Breast epithelium (tissue), 4 donors: ENCODE data around the gene AAGAB. TPM values are rescaled to one million over a fixed set of nuclear protein-coding genes. Genes with fewer than 3 reads are reported as not detected.
A peak's percentile ranks its signal among the peaks of the same experiment; 100 is the strongest.

Experiments used
- DNase-seq, 2 donors: peaks; one replicate each; pipeline ENCODE4 v3.0.0-alpha.2; 2019; ENCODE audit warnings: low spot score in 2 of 2
- H3K27ac ChIP-seq, 2 donors: fragments of 200-600 bp; sonication (generic) in 1 of 2; one replicate each; pipeline ENCODE4 v1.5.1; 2016 to 2019; ENCODE audit warnings: mild to moderate bottlenecking in 1 of 2
- H3K27me3 ChIP-seq, 2 donors: fragments of 200-600 bp; sonication (generic) in 1 of 2; one replicate each; pipeline versions ENCODE4 v1.5.1 to v1.6.0; 2017 to 2019; ENCODE audit warnings: control low read depth in 1 of 2, mild to moderate bottlenecking in 1 of 2
- H3K36me3 ChIP-seq: fragments of 200-600 bp; one replicate; pipeline ENCODE4 v1.5.1; 2019
- H3K4me1 ChIP-seq, 2 donors: fragments of 200-600 bp; sonication (generic); one replicate each; pipeline ENCODE4 v1.5.1; 2016 to 2019; ENCODE audit warnings: control low read depth in 1 of 2
- H3K4me3 ChIP-seq, 3 donors: fragments of 200-600 bp; sonication (generic); 1 replicate in 2 of 3; 2 replicates in 1 of 3; pipeline ENCODE4 v1.5.1; 2016 to 2019; ENCODE audit warnings: mild to moderate bottlenecking in 3 of 3, moderate library complexity in 2 of 3
- H3K9me3 ChIP-seq, 2 donors: fragments of 200-600 bp; sonication (generic) in 1 of 2; one replicate each; pipeline ENCODE4 v1.5.1; 2016 to 2019; ENCODE audit warnings: control low read depth in 1 of 2
- POLR2A ChIP-seq: fragments of 450-650 bp; IDR thresholded peaks from one replicate; pipeline ENCODE4 v1.6.1; 2016; ENCODE audit warnings: antibody characterized with exemption, mild to moderate bottlenecking, moderate library complexity
- POLR2AphosphoS5 ChIP-seq, 3 donors: sonication (generic); formaldehyde crosslinking; IDR thresholded peaks; one replicate each; pipeline ENCODE4 v1.6.1; 2017; ENCODE audit warnings: antibody characterized with exemption in 3 of 3
- intact Hi-C: fragments of 100-400 bp; cut with DNase I; formaldehyde crosslinking; loops from one replicate; pipeline ENCODE4 v1.15.1; 2023; ENCODE audit warnings: low total_unique reads
- total RNA-seq, 3 donors: library from RNA; depleted of rRNA; stranded (reverse); fragments of >200 nt; gene quantifications; one replicate each; pipeline ENCODE4 v1.1.0, GENCODE V29; 2016
- TF ChIP-seq, protein P1 (sequence below), 3 donors: fragments of 450-650 bp; IDR thresholded peaks; one replicate each; pipeline ENCODE4 v1.5.1; 2016 to 2017; ENCODE audit warnings: antibody characterized with exemption in 3 of 3, mild to moderate bottlenecking in 3 of 3, moderate library complexity in 3 of 3

AAGAB gene
- total RNA-seq, 3 donors from 2014 or later = 23.2 to 49.8 (median 46.5) TPM

DNA sequence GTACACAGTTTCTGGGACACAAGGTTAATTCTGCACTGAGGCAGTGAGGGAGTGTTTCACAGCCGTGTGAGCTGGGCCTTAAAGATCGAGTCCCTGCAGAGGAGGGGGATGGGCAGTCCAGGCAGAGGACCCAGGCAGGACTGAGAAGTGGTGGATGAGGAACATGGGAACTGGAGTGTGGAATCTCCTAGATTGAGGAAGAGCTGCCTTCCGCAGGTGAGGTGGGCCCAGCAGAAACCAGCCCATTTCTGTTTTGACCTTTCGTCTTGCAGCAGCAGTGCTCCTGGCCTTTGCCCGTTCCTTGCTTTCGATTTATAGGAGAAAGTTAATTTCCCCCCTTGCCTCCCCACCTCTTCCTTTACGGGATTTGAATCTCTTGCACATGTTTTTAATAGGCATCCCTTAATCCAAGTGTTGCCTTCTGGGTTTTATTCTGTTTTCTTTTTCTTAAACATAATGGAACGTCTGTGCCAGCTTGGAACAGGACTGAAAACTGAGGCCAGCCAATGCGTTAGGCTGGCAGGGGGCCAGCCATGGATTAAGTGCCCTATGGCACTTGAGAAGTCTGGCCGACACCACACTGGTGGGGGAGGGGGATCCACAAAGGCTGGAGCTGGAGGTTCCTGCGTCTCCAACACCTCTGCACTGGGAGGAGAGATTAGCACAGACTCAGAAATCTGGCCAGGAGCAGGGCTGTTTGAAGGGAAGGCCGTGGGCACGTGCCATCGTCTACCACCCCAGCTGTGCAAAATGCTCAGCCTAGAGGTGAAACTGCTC, 78.1 kb downstream of the AAGAB start:
- H3K4me1 ChIP-seq = peaks cover 5 to 12% of the 10 kb centered on the region in 2 donors
- intact Hi-C loops = no loop called here
- H3K9me3 ChIP-seq = no peaks in the 10 kb centered on the region
- no peaks in the 10 kb centered on the region for H3K36me3 ChIP-seq
- TF ChIP-seq POLR2A (no peak), POLR2AphosphoS5 (IDR thresholded peaks at IDR 0.05) (no peak)
- TF ChIP-seq, protein P1, sequence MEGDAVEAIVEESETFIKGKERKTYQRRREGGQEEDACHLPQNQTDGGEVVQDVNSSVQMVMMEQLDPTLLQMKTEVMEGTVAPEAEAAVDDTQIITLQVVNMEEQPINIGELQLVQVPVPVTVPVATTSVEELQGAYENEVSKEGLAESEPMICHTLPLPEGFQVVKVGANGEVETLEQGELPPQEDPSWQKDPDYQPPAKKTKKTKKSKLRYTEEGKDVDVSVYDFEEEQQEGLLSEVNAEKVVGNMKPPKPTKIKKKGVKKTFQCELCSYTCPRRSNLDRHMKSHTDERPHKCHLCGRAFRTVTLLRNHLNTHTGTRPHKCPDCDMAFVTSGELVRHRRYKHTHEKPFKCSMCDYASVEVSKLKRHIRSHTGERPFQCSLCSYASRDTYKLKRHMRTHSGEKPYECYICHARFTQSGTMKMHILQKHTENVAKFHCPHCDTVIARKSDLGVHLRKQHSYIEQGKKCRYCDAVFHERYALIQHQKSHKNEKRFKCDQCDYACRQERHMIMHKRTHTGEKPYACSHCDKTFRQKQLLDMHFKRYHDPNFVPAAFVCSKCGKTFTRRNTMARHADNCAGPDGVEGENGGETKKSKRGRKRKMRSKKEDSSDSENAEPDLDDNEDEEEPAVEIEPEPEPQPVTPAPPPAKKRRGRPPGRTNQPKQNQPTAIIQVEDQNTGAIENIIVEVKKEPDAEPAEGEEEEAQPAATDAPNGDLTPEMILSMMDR (IDR thresholded peaks at IDR 0.05) = no peak
- no peak for DNase-seq
- no peaks in the 10 kb centered on the region for H3K27me3 ChIP-seq
- peak overlapping the region in 1 of 3 donors; percentile 18 for H3K4me3 ChIP-seq
- H3K27ac ChIP-seq = peak overlapping the region; percentile 60 to 88

DNA sequence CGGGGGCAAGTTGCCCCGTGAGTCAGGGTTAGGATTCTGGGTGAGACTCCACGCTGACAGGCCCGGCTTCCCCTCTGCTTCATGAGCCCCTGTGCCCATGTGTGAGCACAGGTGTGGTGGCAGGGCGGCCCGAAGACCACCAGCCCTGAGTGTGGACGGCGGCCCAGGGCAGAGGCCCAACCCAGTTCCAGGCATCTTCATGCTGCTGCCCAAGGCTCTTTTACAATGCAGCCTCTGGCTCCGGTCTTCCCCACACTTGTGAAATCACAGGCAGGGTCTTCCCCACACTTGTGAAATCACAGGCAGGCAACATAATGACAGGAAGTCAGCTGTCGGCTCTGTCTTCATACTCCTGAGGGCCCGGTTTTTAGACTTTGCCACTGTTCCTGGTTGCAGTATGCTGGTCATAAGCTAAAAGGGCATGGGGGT, 78.8 kb downstream of the AAGAB start:
- Histone ChIP-seq H3K27me3 (no peaks in the 10 kb centered on the region), H3K36me3 (no peaks in the 10 kb centered on the region), H3K4me3 (peak overlapping the region in 1 of 3 donors; percentile 18), H3K27ac (peak overlapping the region; percentile 60 to 88), H3K4me1 (peaks cover 5 to 12% of the 10 kb centered on the region in 2 donors), H3K9me3 (no peaks in the 10 kb centered on the region)
- TF ChIP-seq POLR2A (no peak), POLR2AphosphoS5 (IDR thresholded peaks at IDR 0.05) (peak in 2 of 3 donors; percentile 11 to 94)
- TF ChIP-seq, protein P1 (IDR thresholded peaks at IDR 0.05) = no peak
- intact Hi-C loops = no loop called here
- no peak for DNase-seq

DNA sequence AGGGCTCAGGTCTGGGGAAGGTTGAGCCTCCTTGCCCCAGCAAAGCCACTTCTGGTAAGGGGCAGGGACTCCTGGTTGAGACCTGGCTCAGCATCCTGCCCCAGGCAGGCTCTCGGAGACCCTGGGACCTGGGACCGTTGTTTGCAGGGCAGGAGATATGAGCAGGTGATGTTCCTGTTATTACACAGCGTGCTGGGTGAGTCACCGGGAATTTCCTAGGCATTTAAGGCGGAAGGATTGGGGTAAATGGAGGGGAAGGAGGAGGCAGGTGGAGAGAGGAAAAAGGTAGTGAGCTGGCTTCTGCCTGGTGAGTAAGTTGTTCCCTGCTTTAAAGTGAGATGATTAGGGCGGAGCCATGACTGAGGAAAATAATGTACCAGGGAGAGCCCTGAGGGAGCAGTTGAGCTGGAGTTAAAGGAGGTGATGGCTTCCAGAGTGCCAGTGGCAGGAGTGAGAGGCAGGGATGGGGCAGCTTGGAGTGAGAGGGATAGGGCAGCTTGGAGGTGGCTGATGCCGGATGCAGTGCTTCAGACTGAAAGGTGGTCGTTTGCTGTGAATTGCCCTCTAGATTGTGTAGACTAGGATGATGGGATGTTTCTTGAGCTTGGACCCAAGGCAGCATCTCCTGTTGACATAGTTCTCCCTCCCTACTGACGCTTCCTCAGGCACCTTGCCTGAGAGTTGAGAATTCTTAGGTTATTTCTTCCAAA, 79.4 kb downstream of the AAGAB start:
- Histone ChIP-seq H3K27ac (peak overlapping the region; percentile 36 to 88), H3K27me3 (no peaks in the 10 kb centered on the region), H3K36me3 (no peaks in the 10 kb centered on the region), H3K4me1 (peaks cover 5 to 12% of the 10 kb centered on the region in 2 donors), H3K4me3 (no peak overlapping the region), H3K9me3 (no peaks in the 10 kb centered on the region)
- no peak for DNase-seq
- intact Hi-C loops = no loop called here
- TF ChIP-seq, protein P1 (IDR thresholded peaks at IDR 0.05) = no peak
- TF ChIP-seq POLR2A (no peak), POLR2AphosphoS5 (IDR thresholded peaks at IDR 0.05) (no peak)

GRCh38 chr15:67174446-67174845, 80.0 kb downstream of the AAGAB start:
- no peaks in the 10 kb centered on the region for H3K27me3 ChIP-seq
- H3K9me3 ChIP-seq = no peaks in the 10 kb centered on the region
- H3K36me3 ChIP-seq = no peaks in the 10 kb centered on the region
- H3K4me3 ChIP-seq = no peak overlapping the region
- H3K4me1 ChIP-seq = peaks cover 5 to 12% of the 10 kb centered on the region in 2 donors
- intact Hi-C loops = no loop called here
- H3K27ac ChIP-seq = peak overlapping the region; percentile 36 to 88
- TF ChIP-seq, protein P1 (IDR thresholded peaks at IDR 0.05) = no peak
- TF ChIP-seq POLR2A (no peak), POLR2AphosphoS5 (IDR thresholded peaks at IDR 0.05) (no peak)
- DNase-seq = no peak

GRCh38 chr15:67173786-67174185, 80.7 kb downstream of the AAGAB start:
- Histone ChIP-seq H3K4me3 (no peak overlapping the region), H3K27me3 (no peaks in the 10 kb centered on the region), H3K36me3 (no peaks in the 10 kb centered on the region), H3K4me1 (peaks cover 5 to 12% of the 10 kb centered on the region in 2 donors), H3K27ac (peak overlapping the region in 1 of 2 donors; percentile 88), H3K9me3 (no peaks in the 10 kb centered on the region)
- DNase-seq = no peak
- intact Hi-C loops = no loop called here
- no peak for TF ChIP-seq POLR2AphosphoS5 (IDR thresholded peaks at IDR 0.05)
- no peak for TF ChIP-seq POLR2A
- TF ChIP-seq, protein P1 (IDR thresholded peaks at IDR 0.05) = no peak
